ENCODE data around the gene CREB3L2. TPM values are rescaled to one million over a fixed set of nuclear protein-coding genes. Genes with fewer than 3 reads are reported as not detected.
A peak's percentile ranks its signal among the peaks of the same experiment; 100 is the strongest.

Gene CREB3L2
- total and polyA plus RNA-seq, 2 of the 13 experiments (the other 11 are each of a cell fraction or from before 2014, with no cell fraction given): 22.1 to 41.1 TPM

DNA sequence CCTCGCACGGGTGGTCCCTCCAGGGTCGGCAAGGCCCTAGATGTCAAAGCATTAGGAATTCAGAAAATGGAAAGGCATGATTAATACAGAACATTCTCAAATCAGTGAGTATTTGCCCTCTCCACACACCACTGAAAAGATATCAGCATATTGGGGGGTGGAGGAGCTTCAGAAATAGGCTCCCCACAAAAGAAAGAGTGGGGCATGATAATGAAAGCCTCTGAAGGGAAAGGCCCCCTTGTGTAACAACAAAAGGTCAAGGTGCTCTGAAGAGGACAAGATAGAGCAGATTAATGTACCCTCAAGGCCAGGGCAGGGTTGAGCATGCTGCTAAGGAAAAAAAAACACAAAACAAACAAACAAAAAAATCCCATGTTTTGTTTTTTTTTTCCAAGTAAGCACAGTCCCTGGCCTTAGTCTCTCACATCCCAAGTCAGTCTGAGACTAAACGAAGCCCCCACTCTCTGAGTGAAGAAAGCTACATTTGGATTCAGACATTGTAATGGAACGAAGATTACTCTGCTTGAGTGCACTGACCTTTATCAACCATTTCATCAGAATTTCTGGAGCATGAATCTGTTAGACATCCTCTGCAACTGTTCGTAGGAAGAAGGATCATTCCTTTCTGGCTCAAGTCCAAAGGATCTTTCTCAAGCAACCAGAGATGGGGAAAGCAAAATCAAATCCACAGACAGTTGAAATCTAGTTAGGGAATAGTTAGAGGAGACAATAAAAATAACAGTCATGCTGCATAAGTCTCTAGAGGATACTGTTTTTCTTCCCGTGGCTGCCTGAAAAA is 127.7 kb downstream of the CREB3L2 start:
- H3K9me3 ChIP-seq (ENCODE audit: low read length): no peaks in the 10 kb centered on the region
- no peak for FAIRE-seq
- H3K9ac ChIP-seq (ENCODE audit: insufficient read depth, low read depth, low read length): no peak overlapping the region
- peaks cover 16 to 36% of the 10 kb centered on the region in 2 experiments; a peak in 4 of 5 replicates for H3K36me3 ChIP-seq (replicated peaks in 1 of 2; ENCODE audit: control insufficient read depth in 1 of 2, insufficient read depth in 2 of 2, low read length in 2 of 2)
- no peak overlapping the region for H2AFZ ChIP-seq (ENCODE audit: low read length)
- ChIA-PET CTCF (ENCODE audit: low intra/inter-chr PET ratio, low total read pairs) (no interaction called here), POLR2A (no interaction called here)
- 94% methylated on average over 7 of the region's 7 CpGs for WGBS (ENCODE audit: low lambda C conversion rate)
- H3K27me3 ChIP-seq (ENCODE audit: control insufficient read depth in 1 of 2, insufficient read depth in 2 of 2, low read length in 2 of 2): no peaks in the 10 kb centered on the region
- TF ChIP-seq ZSCAN12 (CRISPR knock-in tag; IDR thresholded peaks at IDR 0.05): no peak
- peak; percentile 57 for TF ChIP-seq RBM22 (optimal IDR thresholded peaks at IDR 0.05; ENCODE audit: low read length)
- 0 out of 2 replicates have a peak, but pooled peaks have one; percentile 41 for TF ChIP-seq POLR2G (IDR thresholded peaks at IDR 0.05; ENCODE audit: low read depth, low read length)
- H4K20me1 ChIP-seq (ENCODE audit: insufficient read depth, low read length): no peaks in the 10 kb centered on the region
- H3K79me2 ChIP-seq (ENCODE audit: insufficient read depth, low read length): no peaks in the 10 kb centered on the region
- in situ Hi-C loops (cut with HindIII; ENCODE audit: extremely low pct_ligation_motif_present, low pct_unique_long_range_greater_than_20kb) (no loop called here), intact Hi-C loops (cut with micrococcal nuclease; ENCODE audit: unreplicated experiment) (no loop called here)
- DNase-seq (ENCODE audit: low spot score): no peak
- no peaks in the 10 kb centered on the region for H3K4me1 ChIP-seq (ENCODE audit: insufficient read depth, low read length)
- BruUV-seq (replicated peaks): no TSS peak
- no peak for ATAC-seq
- H3K4me3 ChIP-seq (replicated peaks in 1 of 3; ENCODE audit: insufficient read depth in 1 of 3, low read depth in 2 of 3, low read length in 3 of 3): no peak overlapping the region
- H3K4me2 ChIP-seq (ENCODE audit: low read depth, low read length): no peak overlapping the region
- H3K27ac ChIP-seq (ENCODE audit: extremely low read length, insufficient read depth, low read length): no peak overlapping the region

DNA sequence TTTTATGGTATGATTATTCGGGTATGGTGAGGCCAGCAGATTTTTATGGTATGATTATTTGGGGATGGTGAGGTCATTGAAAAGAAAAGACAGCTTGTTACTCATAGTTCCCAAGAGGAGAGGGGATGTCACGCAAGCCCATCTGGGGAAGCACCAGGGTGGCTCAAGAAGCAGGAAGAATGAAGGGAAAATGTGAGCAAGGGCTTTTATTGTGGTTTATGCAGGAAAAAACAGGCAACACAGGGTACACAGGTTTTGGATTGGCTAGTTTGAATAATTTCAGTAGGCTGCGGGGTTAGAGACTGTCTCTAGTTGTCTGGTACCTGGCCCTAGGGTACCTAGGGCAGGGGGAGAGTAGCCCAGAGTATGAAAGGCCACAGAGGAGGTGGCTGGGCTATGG is 128.4 kb downstream of the CREB3L2 start:
- POLR2A ChIA-PET: no interaction called here
- FAIRE-seq: no peak
- in situ Hi-C loops (cut with HindIII; ENCODE audit: extremely low pct_ligation_motif_present, low pct_unique_long_range_greater_than_20kb): no loop called here

More for the DNA sequence above, 128.4 kb downstream of the CREB3L2 start:
- ATAC-seq (peak; percentile 24; the same call in 1 of the 3 replicates), DNase-seq (ENCODE audit: low spot score) (no peak)
- Histone ChIP-seq H3K4me3 (replicated peaks in 1 of 3; ENCODE audit: insufficient read depth in 1 of 3, low read depth in 2 of 3, low read length in 3 of 3) (no peak overlapping the region), H3K79me2 (ENCODE audit: insufficient read depth, low read length) (no peaks in the 10 kb centered on the region), H3K27ac (ENCODE audit: extremely low read length, insufficient read depth, low read length) (no peak overlapping the region), H3K9ac (ENCODE audit: insufficient read depth, low read depth, low read length) (no peak overlapping the region), H2AFZ (ENCODE audit: low read length) (no peak overlapping the region), H3K4me1 (ENCODE audit: insufficient read depth, low read length) (no peaks in the 10 kb centered on the region), H3K9me3 (ENCODE audit: low read length) (no peaks in the 10 kb centered on the region), H3K36me3 (replicated peaks in 1 of 2; ENCODE audit: control insufficient read depth in 1 of 2, insufficient read depth in 2 of 2, low read length in 2 of 2) (peaks cover 14 to 30% of the 10 kb centered on the region in 2 experiments; a peak in 4 of 5 replicates), H4K20me1 (ENCODE audit: insufficient read depth, low read length) (no peaks in the 10 kb centered on the region), H3K4me2 (ENCODE audit: low read depth, low read length) (no peak overlapping the region), H3K27me3 (ENCODE audit: control insufficient read depth in 1 of 2, insufficient read depth in 2 of 2, low read length in 2 of 2) (no peaks in the 10 kb centered on the region)
- WGBS (ENCODE audit: low lambda C conversion rate): 100% methylated on average over 3 of the region's 3 CpGs
- BruUV-seq (replicated peaks): no TSS peak
- TF ChIP-seq, protein P1, sequence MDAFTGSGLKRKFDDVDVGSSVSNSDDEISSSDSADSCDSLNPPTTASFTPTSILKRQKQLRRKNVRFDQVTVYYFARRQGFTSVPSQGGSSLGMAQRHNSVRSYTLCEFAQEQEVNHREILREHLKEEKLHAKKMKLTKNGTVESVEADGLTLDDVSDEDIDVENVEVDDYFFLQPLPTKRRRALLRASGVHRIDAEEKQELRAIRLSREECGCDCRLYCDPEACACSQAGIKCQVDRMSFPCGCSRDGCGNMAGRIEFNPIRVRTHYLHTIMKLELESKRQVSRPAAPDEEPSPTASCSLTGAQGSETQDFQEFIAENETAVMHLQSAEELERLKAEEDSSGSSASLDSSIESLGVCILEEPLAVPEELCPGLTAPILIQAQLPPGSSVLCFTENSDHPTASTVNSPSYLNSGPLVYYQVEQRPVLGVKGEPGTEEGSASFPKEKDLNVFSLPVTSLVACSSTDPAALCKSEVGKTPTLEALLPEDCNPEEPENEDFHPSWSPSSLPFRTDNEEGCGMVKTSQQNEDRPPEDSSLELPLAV (CRISPR knock-in tag; conservative IDR thresholded peaks at IDR 0.05; ENCODE audit: low read depth): no peak
- no peak for TF ChIP-seq RARA (CRISPR knock-in tag; IDR thresholded peaks at IDR 0.05)
- TF ChIP-seq, protein P2, sequence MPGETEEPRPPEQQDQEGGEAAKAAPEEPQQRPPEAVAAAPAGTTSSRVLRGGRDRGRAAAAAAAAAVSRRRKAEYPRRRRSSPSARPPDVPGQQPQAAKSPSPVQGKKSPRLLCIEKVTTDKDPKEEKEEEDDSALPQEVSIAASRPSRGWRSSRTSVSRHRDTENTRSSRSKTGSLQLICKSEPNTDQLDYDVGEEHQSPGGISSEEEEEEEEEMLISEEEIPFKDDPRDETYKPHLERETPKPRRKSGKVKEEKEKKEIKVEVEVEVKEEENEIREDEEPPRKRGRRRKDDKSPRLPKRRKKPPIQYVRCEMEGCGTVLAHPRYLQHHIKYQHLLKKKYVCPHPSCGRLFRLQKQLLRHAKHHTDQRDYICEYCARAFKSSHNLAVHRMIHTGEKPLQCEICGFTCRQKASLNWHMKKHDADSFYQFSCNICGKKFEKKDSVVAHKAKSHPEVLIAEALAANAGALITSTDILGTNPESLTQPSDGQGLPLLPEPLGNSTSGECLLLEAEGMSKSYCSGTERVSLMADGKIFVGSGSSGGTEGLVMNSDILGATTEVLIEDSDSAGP (CRISPR knock-in tag; IDR thresholded peaks at IDR 0.05; ENCODE audit: borderline replicate concordance): no peak
- TF ChIP-seq ATF7 (IDR thresholded peaks at IDR 0.05): no peak; the same call in 1 of the 2 replicates
- no peak for TF ChIP-seq ATF7 (CRISPR knock-in tag; IDR thresholded peaks at IDR 0.05)
- TF ChIP-seq RBM22 (optimal IDR thresholded peaks at IDR 0.05; ENCODE audit: low read length): peak; percentile 23
- intact Hi-C loops (cut with micrococcal nuclease; ENCODE audit: unreplicated experiment): no loop called here
- CTCF ChIA-PET (ENCODE audit: low intra/inter-chr PET ratio, low total read pairs): no interaction called here
